GM12875 (cell line): ENCODE measurements around the gene MYOT.

Experiments
- H3K4me3 ChIP-seq: one replicate; pipeline ENCODE4 v1.5.1; 2011; ENCODE audit warnings: low read depth, low read length, control low read depth
- CTCF ChIP-seq: IDR thresholded peaks from 2 replicates; pipeline ENCODE4 v1.5.1; 2011; ENCODE audit warnings: low read depth, mild to moderate bottlenecking, control low read depth, inconsistent platforms, low read length, moderate library complexity, borderline replicate concordance; ENCODE audit not compliant: insufficient read depth

The MYOT gene

GRCh38 chr5:137867664-137868063, at the start of gene MYOT:
MYOT (plus strand) TSS chr5:137867860; CDS start chr5:137870652, 2,792 bp downstream.
- H3K4me3 ChIP-seq = no peak within 1 kb of the TSS

DNA sequence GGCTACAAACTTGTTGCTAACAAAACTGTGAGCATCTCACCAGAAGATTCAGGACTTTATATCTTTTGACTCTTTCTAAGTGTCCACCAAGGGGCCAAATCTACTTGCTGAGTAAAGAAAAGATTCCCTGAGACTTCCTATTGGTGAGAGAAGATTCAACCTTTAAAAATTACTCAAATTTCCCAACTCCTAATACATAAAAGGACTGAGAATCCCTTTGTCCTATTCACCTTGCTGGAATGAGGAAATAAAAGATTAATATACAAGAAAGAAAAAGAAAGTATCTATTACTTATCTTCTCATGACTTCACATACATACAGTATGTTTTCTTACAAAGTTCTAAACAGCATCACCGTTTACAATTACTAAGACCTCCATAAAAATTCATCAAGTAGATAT, 47.9 kb upstream of the MYOT start:
- no peak for TF ChIP-seq CTCF

More at GRCh38 chr5:137867664-137868063, at the start of gene MYOT:
- no peak for TF ChIP-seq CTCF

DNA sequence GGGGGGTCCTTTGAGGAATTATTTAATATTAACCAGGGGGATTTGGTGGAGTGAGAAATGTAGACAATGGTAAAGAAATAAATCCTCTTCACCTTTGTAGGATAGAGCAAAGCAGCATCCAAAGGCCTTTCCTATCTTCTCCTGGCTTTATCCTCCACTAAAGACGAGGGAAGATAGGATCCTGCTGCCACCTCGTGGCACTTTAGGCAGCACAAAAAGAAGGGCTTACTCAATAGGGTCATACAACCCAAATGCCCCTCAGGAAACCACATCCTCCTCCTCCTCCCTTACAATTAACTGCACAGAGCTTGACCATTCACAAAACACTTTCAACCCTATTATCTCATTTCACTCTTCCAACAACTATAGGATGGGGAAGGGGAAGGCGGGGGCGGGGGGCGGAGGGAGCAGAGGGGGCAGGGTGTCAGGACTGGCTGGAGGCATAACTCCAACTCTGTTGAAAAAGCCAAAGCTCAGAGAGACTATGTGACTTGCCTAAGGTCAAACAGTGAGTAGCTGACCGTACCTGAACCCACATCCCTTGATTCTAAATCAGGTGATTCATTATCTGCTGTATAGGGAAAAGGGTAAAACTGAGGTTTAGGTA, 45.4 kb upstream of the MYOT start:
- peak; percentile 38; the same call in 1 of the 2 replicates for TF ChIP-seq CTCF

More for the DNA sequence above, 47.9 kb upstream of the MYOT start:
- no peak overlapping the region for H3K4me3 ChIP-seq

DNA sequence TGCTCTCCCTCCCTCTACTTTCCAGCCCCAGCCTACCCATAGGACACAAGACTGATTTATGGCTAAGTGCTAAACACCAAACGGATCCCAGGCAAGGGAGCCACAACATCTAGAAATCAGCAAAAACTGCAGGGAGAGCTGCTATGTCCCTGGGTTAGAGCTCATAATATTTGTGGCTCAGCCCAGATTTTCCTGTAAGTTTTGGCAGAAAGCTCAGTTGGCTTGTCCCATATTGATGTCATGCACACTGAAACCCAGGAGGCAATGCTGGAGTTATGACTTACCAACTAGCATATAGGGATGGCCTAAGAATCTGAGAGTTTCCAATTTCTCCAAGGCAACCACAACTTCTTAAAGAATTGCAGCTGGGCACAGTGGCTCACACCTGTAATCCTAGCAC, 44.7 kb upstream of the MYOT start:
- no peak for TF ChIP-seq CTCF

More for the DNA sequence above, 45.4 kb upstream of the MYOT start:
- no peak overlapping the region for H3K4me3 ChIP-seq

DNA sequence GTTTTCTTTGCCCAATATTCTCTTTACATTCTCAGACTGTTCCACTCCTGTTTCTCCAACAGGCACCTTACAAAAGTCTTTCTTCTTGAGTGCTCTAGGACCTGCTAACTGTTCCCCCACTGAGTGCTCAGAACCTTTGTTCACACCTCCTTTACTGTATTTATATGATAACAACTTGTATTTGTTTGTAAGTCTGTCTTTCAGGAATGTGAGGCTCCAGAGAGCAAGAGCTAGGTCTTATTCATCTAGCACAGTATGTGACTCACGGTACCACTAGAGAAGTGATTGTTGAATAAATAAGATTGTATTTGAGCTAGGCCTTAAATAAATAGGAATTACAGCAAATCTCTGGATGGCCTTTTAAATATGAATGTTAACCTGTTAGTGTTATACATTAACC, 42.5 kb upstream of the MYOT start:
- TF ChIP-seq CTCF = no peak
- H3K4me3 ChIP-seq = no peak overlapping the region

More for the DNA sequence above, 44.7 kb upstream of the MYOT start:
- no peak overlapping the region for H3K4me3 ChIP-seq

DNA sequence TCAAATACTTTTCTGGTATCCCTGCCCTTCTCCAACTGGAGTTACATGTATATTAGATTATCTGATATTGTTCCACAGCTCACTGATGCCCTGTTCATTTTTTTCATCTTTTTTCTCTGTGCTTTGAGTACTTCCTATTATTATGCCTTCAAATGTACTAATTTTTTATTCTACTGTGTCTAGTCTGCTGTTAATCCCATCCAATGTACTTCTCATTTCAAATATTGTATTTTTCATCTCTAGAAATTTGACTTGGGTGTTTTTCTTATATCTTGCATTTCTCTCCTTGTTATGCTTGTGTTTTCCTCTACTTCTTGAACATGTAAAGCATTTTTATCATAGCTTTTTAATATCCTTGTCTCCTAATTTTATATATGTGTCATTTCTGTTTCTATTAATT, 41.6 kb upstream of the MYOT start:
- TF ChIP-seq CTCF = no peak
- no peak overlapping the region for H3K4me3 ChIP-seq

GRCh38 chr5:137828180-137828579, 39.5 kb upstream of the MYOT start:
- no peak overlapping the region for H3K4me3 ChIP-seq
- no peak for TF ChIP-seq CTCF
